Keratinocyte (primary cell): ENCODE measurements around the gene ATP8A2. TPM values are rescaled to one million over a fixed set of nuclear protein-coding genes. Genes with fewer than 3 reads are reported as not detected.

Experiments used
- DNase-seq: peaks from one replicate; pipeline ENCODE4 v3.0.0-alpha.2; 2011; ENCODE audit warnings: low read depth, missing footprints, low spot score
- FAIRE-seq: peaks from 2 replicates; lab custom pipeline; 2011; peaks lifted over from hg19 to GRCh38; lab: Jason Lieb, UNC
- H2AFZ ChIP-seq: 2 replicates; pipeline ENCODE4 v1.6.0; 2012; ENCODE audit warnings: low read length, control low read depth, inconsistent platforms; ENCODE audit not compliant: control insufficient read depth
- H3K27ac ChIP-seq: 2 replicates; pipeline ENCODE4 v1.5.1; 2011; ENCODE audit warnings: low read length; ENCODE audit not compliant: control insufficient read depth, insufficient read depth
- H3K27me3 ChIP-seq: 3 replicates; pipeline ENCODE4 v1.6.0; 2011; ENCODE audit warnings: low read length; ENCODE audit not compliant: control insufficient read depth, insufficient read depth; ENCODE audit errors: extremely low read depth
- H3K36me3 ChIP-seq, 2 experiments: 2 replicates in 1 of 2; 3 replicates in 1 of 2; pipeline ENCODE4 v1.5.1; 2011; ENCODE audit warnings: low read length in 2 of 2, mild to moderate bottlenecking in 1 of 2; ENCODE audit not compliant: control insufficient read depth in 2 of 2, insufficient read depth in 2 of 2; ENCODE audit errors: extremely low read depth in 1 of 2
- H3K4me1 ChIP-seq: 3 replicates; pipeline ENCODE4 v1.5.1; 2011; ENCODE audit warnings: low read length; ENCODE audit not compliant: control insufficient read depth, insufficient read depth; ENCODE audit errors: extremely low read depth
- H3K4me2 ChIP-seq: 3 replicates; pipeline ENCODE4 v1.6.0; 2011; ENCODE audit warnings: low read depth, low read length; ENCODE audit not compliant: control insufficient read depth, insufficient read depth; ENCODE audit errors: extremely low read depth
- H3K4me3 ChIP-seq, 3 experiments: fragments of 200-600 bp in 1 of 3; sonication (generic) in 1 of 3; 2 replicates in 2 of 3; 3 replicates in 1 of 3; pipeline ENCODE4 v1.5.1; 2011 to 2016; ENCODE audit warnings: low read length in 3 of 3, mild to moderate bottlenecking in 3 of 3, control low read depth in 2 of 3, inconsistent platforms in 1 of 3, low read depth in 1 of 3, mixed read lengths in 1 of 3, mixed run types in 1 of 3, moderate library complexity in 1 of 3; ENCODE audit not compliant: control insufficient read depth in 2 of 3, insufficient read depth in 2 of 3; ENCODE audit errors: extremely low read depth in 1 of 3
- H3K79me2 ChIP-seq: 2 replicates; pipeline ENCODE4 v1.6.0; 2012; ENCODE audit warnings: low read length; ENCODE audit not compliant: control insufficient read depth, insufficient read depth
- H3K9ac ChIP-seq: 3 replicates; pipeline ENCODE4 v1.6.0; 2011; ENCODE audit warnings: low read length; ENCODE audit not compliant: control insufficient read depth, insufficient read depth; ENCODE audit errors: extremely low read depth
- H3K9me1 ChIP-seq: 3 replicates; pipeline ENCODE4 v1.6.0; 2011; ENCODE audit warnings: low read length; ENCODE audit not compliant: control insufficient read depth, insufficient read depth; ENCODE audit errors: extremely low read depth
- H3K9me3 ChIP-seq: 2 replicates; pipeline ENCODE4 v1.5.1; 2012; ENCODE audit warnings: low read depth, low read length; ENCODE audit not compliant: control insufficient read depth
- H4K20me1 ChIP-seq: 3 replicates; pipeline ENCODE4 v1.6.0; 2011; ENCODE audit warnings: low read length; ENCODE audit not compliant: control insufficient read depth, insufficient read depth; ENCODE audit errors: extremely low read depth
- CTCF ChIP-seq, 3 experiments: IDR thresholded peaks in 1 of 3; conservative IDR thresholded peaks in 1 of 3; optimal IDR thresholded peaks in 1 of 3; 2 replicates in 2 of 3; 3 replicates in 1 of 3; pipeline versions ENCODE3 to v1.5.1; 2011; ENCODE audit warnings: low read length in 3 of 3, mild to moderate bottlenecking in 3 of 3, moderate library complexity in 2 of 3, control low read depth in 1 of 3, inconsistent platforms in 1 of 3; ENCODE audit not compliant: insufficient read depth in 2 of 3; ENCODE audit errors: extremely low read depth in 1 of 3
- EZH2 ChIP-seq: IDR thresholded peaks from one replicate; pipeline ENCODE4 v1.6.1; 2012; ENCODE audit warnings: inconsistent platforms, mild to moderate bottlenecking, low read length, moderate library complexity
- dilution Hi-C: fragments of 300-500 bp; cut with MboI; formaldehyde crosslinking; loops from one replicate; pipeline ENCODE4 v1.7.0; 2020; ENCODE audit warnings: low sequenced_read_pairs; ENCODE audit not compliant: extremely low pct_ligation_motif_present
- polyA plus RNA-seq, 5 experiments: library from polyadenylated mRNA; depleted of rRNA in 3 of 5; stranded (reverse) in 3 of 5; stranded (forward) in 1 of 5; unstranded in 1 of 5; fragments of >200 nt; gene quantifications; 1 replicate in 1 of 5; 2 replicates in 3 of 5; 3 replicates in 1 of 5; pipeline versions ENCODE4 v1.2.1 to v1.2.3, GENCODE V29; 2011 to 2012; ENCODE audit warnings: missing spikeins in 2 of 5, low read depth in 1 of 5, low replicate concordance in 1 of 5

Gene ATP8A2
- polyA plus RNA-seq, 1 donor (not counting 4 experiments of a cell fraction or from before 2014, with no cell fraction given) = 0.16 TPM

GRCh38 chr13:26061256-26061655, 689.5 kb downstream of the ATP8A2 start:
- TF ChIP-seq EZH2 (no peak), CTCF (optimal IDR thresholded peaks at IDR 0.05 in 1 of 3, IDR thresholded peaks at IDR 0.05 in 1 of 3, conservative IDR thresholded peaks at IDR 0.05 in 1 of 3; ENCODE audit: extremely low read depth in 1 of 3, insufficient read depth in 2 of 3, low read length in 3 of 3) (no peak)
- no peaks in the 10 kb centered on the region for H3K9me3 ChIP-seq
- dilution Hi-C loops = no loop called here
- H3K4me2 ChIP-seq = no peak overlapping the region
- no peaks in the 10 kb centered on the region for H3K4me1 ChIP-seq
- DNase-seq = no peak
- FAIRE-seq = no peak
- no peak overlapping the region for H3K27ac ChIP-seq
- H3K9me1 ChIP-seq = no peaks in the 10 kb centered on the region
- H2AFZ ChIP-seq = no peak overlapping the region
- H3K4me3 ChIP-seq = no peak overlapping the region
- no peaks in the 10 kb centered on the region for H4K20me1 ChIP-seq
- no peaks in the 10 kb centered on the region for H3K27me3 ChIP-seq
- no peaks in the 10 kb centered on the region for H3K36me3 ChIP-seq
- no peaks in the 10 kb centered on the region for H3K79me2 ChIP-seq
- H3K9ac ChIP-seq = no peak overlapping the region

DNA sequence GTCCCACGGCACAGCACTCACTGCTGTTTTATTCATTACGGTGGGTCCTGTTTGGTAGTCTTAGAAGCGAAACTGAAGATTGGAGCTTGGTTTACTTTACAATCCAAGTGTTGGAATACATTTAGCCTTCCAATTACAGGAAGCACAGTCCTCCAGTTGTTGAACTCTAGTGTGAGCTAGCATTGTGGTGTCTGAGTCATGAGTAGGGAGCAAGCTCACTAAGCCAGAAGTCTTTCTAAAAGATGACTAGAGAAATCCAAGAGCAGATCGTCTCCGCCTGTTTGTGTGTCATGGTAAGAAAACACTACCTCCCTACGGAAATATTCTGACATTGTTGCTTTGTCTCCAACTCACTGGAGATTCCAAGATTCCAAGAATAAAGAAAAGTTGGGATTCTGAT, 690.2 kb downstream of the ATP8A2 start:
- H3K9ac ChIP-seq = no peak overlapping the region
- FAIRE-seq (peak; percentile 88), DNase-seq (no peak)
- H3K36me3 ChIP-seq = no peaks in the 10 kb centered on the region
- no peaks in the 10 kb centered on the region for H3K9me1 ChIP-seq
- H3K9me3 ChIP-seq = no peaks in the 10 kb centered on the region
- no peak overlapping the region for H3K4me3 ChIP-seq
- H3K4me1 ChIP-seq = no peaks in the 10 kb centered on the region
- H3K79me2 ChIP-seq = no peaks in the 10 kb centered on the region
- H3K27ac ChIP-seq = no peak overlapping the region
- dilution Hi-C loops = no loop called here
- H3K4me2 ChIP-seq = no peak overlapping the region
- TF ChIP-seq CTCF (optimal IDR thresholded peaks at IDR 0.05 in 1 of 3, IDR thresholded peaks at IDR 0.05 in 1 of 3, conservative IDR thresholded peaks at IDR 0.05 in 1 of 3; ENCODE audit: extremely low read depth in 1 of 3, insufficient read depth in 2 of 3, low read length in 3 of 3) = no peak
- TF ChIP-seq EZH2 = no peak
- no peak overlapping the region for H2AFZ ChIP-seq
- no peaks in the 10 kb centered on the region for H3K27me3 ChIP-seq
- no peaks in the 10 kb centered on the region for H4K20me1 ChIP-seq
